Psoas muscle (tissue), 8 donors: Measurements from ENCODE around the gene STX16. TPM values are rescaled to one million over a fixed set of nuclear protein-coding genes. Genes with fewer than 3 reads are reported as not detected.

ENCODE experiments used
- ATAC-seq, 4 donors: fragments of 200-7000 bp; cut with Tn5 transposase; one replicate each; pipeline ENCODE4 v1.9.1; 2020; ENCODE audit warnings: moderate library complexity in 3 of 4, mild to moderate bottlenecking in 2 of 4
- DNase-seq, 2 donors: peaks; one replicate each; pipeline ENCODE4 v3.0.0-alpha.2; 2020
- H3K27ac ChIP-seq: fragments of 200-600 bp; one replicate; pipeline ENCODE4 v1.8.0; 2022
- H3K27me3 ChIP-seq, 3 donors: fragments of 200-600 bp in 1 of 3; one replicate each; pipeline versions ENCODE4 v1.6.1 to v1.8.0; 2013 to 2022; ENCODE audit warnings: low read length in 2 of 3, mild to moderate bottlenecking in 2 of 3, moderate library complexity in 1 of 3; ENCODE audit not compliant: insufficient read depth in 3 of 3
- H3K36me3 ChIP-seq, 2 donors: fragments of 200-600 bp in 1 of 2; one replicate each; pipeline versions ENCODE4 v1.6.1 to v1.8.0; 2013 to 2022; ENCODE audit warnings: low read depth in 1 of 2, mild to moderate bottlenecking in 1 of 2, moderate library complexity in 1 of 2; ENCODE audit not compliant: insufficient read depth in 1 of 2
- H3K4me1 ChIP-seq: fragments of 200-600 bp; one replicate; pipeline ENCODE4 v1.8.0; 2022
- H3K4me3 ChIP-seq: fragments of 200-600 bp; one replicate; pipeline ENCODE4 v1.8.0; 2022; ENCODE audit warnings: mild to moderate bottlenecking
- H3K9me3 ChIP-seq: fragments of 200-600 bp; one replicate; pipeline ENCODE4 v1.8.0; 2022
- WGBS, 3 donors: extraction: QIAGEN DNeasy Blood & Tissue Kit; methylation state at CpG; one replicate each; pipeline versions ENCODE4 v1.1.6 to v1.1.7; 2013; 5-methylcytosine and 5-hydroxymethylcytosine counted together
- intact Hi-C, 2 donors: fragments of 100-400 bp; cut with DNase I; formaldehyde crosslinking; loops; one replicate each; pipeline versions ENCODE4 v1.11.0 to v1.14.2; 2022
- polyA plus RNA-seq, 3 donors: library from polyadenylated mRNA; stranded (reverse); fragments of 200-250 nt; gene quantifications; one replicate each; pipeline ENCODE4 v1.2.3, GENCODE V29; 2013
- total RNA-seq, 4 donors: library from RNA; stranded (reverse); fragmentation: NEBNext Ultra II Directional in 2 of 4; extraction: Animal tissue kit (Norgen Biotek cat#: 25700) in 2 of 4; gene quantifications; one replicate each; pipeline versions ENCODE4 v1.2.1 to v1.2.4, GENCODE V29; 2021 to 2023
- TF ChIP-seq, protein P1 (sequence below): fragments of 200-600 bp; IDR thresholded peaks from one replicate; pipeline ENCODE4 v1.8.0; 2022; ENCODE audit warnings: antibody characterized with exemption
- donor health status: healthy with polysubstance abuse.
- donor health status: DM: no; HTN: no; CAD: no; lungs with moderate emphysema.
- donor health status: Bipolar disorder and iron deficiency.
- donor health status: healthy.
- donor health status: DM: yes; HTN: yes; CAD: no.
- donor health status: DM: no; HTN: no; CAD: no.
- donor health status: DM: no; HTN: no; CAD: no.
- donor health status: DM: yes; HTN: yes; CAD: no.

The STX16 gene
- total and polyA plus RNA-seq, 7 donors, result 17.5 to 58.1 (median 20.0) TPM

DNA sequence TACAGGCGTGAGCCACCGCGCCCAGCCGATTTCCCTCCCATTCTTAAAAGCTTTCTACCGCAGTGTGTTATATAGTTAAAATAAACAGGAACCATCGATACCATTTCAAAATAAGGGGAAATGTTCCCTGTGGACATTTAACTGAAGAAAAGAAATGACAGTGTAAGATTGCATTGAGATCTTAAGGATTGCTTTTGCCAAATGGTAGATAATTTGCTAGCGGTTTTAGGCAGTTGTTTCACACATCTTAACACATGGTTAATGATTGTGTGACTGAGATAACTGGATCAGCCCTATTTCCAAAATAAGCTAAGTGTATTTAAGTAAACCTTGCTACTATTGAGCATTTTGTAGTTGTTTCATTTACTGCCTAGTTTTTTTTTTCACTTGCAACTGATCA, 15.6 kb downstream of the STX16 start:
- intact Hi-C loops, result no loop called here
- TF ChIP-seq, protein P1, sequence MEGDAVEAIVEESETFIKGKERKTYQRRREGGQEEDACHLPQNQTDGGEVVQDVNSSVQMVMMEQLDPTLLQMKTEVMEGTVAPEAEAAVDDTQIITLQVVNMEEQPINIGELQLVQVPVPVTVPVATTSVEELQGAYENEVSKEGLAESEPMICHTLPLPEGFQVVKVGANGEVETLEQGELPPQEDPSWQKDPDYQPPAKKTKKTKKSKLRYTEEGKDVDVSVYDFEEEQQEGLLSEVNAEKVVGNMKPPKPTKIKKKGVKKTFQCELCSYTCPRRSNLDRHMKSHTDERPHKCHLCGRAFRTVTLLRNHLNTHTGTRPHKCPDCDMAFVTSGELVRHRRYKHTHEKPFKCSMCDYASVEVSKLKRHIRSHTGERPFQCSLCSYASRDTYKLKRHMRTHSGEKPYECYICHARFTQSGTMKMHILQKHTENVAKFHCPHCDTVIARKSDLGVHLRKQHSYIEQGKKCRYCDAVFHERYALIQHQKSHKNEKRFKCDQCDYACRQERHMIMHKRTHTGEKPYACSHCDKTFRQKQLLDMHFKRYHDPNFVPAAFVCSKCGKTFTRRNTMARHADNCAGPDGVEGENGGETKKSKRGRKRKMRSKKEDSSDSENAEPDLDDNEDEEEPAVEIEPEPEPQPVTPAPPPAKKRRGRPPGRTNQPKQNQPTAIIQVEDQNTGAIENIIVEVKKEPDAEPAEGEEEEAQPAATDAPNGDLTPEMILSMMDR, result no peak
- Histone ChIP-seq H3K4me3 (no peak overlapping the region), H3K9me3 (no peaks in the 10 kb centered on the region), H3K4me1 (peaks cover 29% of the 10 kb centered on the region), H3K36me3 (peaks cover 19 to 56% of the 10 kb centered on the region in 2 donors), H3K27me3 (no peaks in the 10 kb centered on the region), H3K27ac (no peak overlapping the region)
- WGBS, 3 donors, result 92 to 96% (median 93%) methylated on average over 7 of the region's 7 CpGs
- ATAC-seq (no peak), DNase-seq (no peak)

DNA sequence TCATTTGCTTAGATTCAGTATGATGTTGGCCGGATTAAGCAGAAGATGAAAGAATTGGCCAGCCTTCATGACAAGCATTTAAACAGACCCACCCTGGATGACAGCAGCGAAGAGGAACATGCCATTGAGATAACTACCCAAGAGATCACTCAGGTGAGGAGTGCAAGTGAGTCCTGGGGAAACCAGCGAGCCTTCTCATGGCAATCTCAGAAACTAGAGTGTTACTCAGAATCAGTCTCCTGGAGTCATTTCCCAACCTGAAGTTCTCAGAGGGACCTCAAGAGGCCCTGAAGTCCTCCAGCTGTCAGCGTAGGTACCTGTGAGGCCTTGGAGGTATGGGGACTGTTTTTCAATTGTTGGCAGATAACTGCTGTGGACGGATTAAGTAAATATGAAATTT, 16.9 kb downstream of the STX16 start:
- Histone ChIP-seq H3K36me3 (peaks cover 20 to 64% of the 10 kb centered on the region in 2 donors), H3K27me3 (no peaks in the 10 kb centered on the region), H3K9me3 (no peaks in the 10 kb centered on the region), H3K4me3 (no peak overlapping the region), H3K27ac (no peak overlapping the region), H3K4me1 (peaks cover 19% of the 10 kb centered on the region)
- intact Hi-C loops, result no loop called here
- ATAC-seq (no peak), DNase-seq (no peak)
- TF ChIP-seq, protein P1, result no peak
- WGBS, 3 donors, result 87 to 95% (median 94%) methylated on average over 5 of the region's 5 CpGs

DNA sequence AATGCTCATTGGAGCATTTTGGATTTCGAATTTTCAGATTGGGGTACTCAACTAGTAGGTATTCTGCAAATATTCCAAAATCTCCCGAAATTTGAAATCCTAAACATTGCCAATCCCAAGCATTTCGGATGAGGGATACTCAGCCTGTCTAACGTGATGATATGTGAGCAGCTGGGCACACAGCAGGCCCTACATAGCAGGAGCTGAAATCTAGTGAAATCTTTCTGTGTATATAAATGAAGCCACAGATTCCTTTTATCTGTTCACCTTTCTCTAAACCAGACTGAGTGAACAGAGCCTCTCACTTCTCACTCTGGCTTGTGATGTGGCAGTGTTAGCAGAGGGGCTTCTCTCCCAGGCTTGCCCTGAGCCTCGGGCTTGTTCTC, 17.8 kb downstream of the STX16 start:
- no peak for ATAC-seq
- TF ChIP-seq, protein P1, result no peak
- WGBS, 3 donors, result 81 to 90% (median 82%) methylated on average over 5 of the region's 5 CpGs
- H3K27me3 ChIP-seq, result no peaks in the 10 kb centered on the region
- intact Hi-C loops, result no loop called here
- peaks cover 19% of the 10 kb centered on the region for H3K4me1 ChIP-seq
- H3K36me3 ChIP-seq, result peaks cover 24 to 67% of the 10 kb centered on the region in 2 donors
- no peaks in the 10 kb centered on the region for H3K9me3 ChIP-seq
- no peak overlapping the region for H3K27ac ChIP-seq
- DNase-seq, result no peak
- H3K4me3 ChIP-seq, result no peak overlapping the region

GRCh38 chr20:58669287-58670006, 18.4 kb downstream of the STX16 start:
- intact Hi-C loops, result no loop called here
- Histone ChIP-seq H3K27ac (no peak overlapping the region), H3K4me1 (peaks cover 19% of the 10 kb centered on the region), H3K36me3 (peaks cover 24 to 68% of the 10 kb centered on the region in 2 donors), H3K4me3 (no peak overlapping the region), H3K9me3 (no peaks in the 10 kb centered on the region), H3K27me3 (no peaks in the 10 kb centered on the region)
- WGBS, 3 donors, result 64 to 69% (median 68%) methylated on average over 16 of the region's 16 CpGs
- TF ChIP-seq, protein P1, result no peak
- no peak for ATAC-seq
- no peak for DNase-seq

DNA sequence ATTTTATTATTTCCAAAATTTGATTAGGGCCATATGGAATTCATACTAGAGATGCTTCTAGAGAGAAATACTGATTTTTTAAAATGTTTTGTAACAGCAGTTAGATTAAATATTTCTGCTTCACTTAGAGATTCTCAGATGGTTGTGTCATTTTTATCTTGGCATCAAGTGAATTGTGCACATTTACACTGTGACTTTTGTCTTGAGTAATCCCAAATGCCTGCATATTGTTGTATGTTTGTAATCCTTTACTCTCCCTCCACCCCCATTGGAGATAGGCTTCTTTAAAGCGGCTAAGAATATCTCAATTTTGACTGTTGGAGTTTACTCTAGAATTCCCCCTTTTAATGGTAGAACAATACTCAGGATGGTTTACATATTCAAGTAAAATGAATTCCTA, 19.0 kb downstream of the STX16 start:
- Histone ChIP-seq H3K4me3 (no peak overlapping the region), H3K27ac (no peak overlapping the region), H3K4me1 (peaks cover 14% of the 10 kb centered on the region), H3K9me3 (no peaks in the 10 kb centered on the region), H3K36me3 (peaks cover 24 to 74% of the 10 kb centered on the region in 2 donors), H3K27me3 (no peaks in the 10 kb centered on the region)
- TF ChIP-seq, protein P1, result no peak
- ATAC-seq (no peak), DNase-seq (no peak)
- intact Hi-C loops, result no loop called here
- WGBS, 3 donors, result 90 to 96% (median 95%) methylated on average over 1 of the region's 1 CpG
